ENCODE results near the gene LAMP2.
"Not testable (repeated sequence)": the region's sequence is repeated elsewhere in the genome, so short reads cannot be mapped to it uniquely, and the experiment has no call there.

LAMP2 gene

DNA sequence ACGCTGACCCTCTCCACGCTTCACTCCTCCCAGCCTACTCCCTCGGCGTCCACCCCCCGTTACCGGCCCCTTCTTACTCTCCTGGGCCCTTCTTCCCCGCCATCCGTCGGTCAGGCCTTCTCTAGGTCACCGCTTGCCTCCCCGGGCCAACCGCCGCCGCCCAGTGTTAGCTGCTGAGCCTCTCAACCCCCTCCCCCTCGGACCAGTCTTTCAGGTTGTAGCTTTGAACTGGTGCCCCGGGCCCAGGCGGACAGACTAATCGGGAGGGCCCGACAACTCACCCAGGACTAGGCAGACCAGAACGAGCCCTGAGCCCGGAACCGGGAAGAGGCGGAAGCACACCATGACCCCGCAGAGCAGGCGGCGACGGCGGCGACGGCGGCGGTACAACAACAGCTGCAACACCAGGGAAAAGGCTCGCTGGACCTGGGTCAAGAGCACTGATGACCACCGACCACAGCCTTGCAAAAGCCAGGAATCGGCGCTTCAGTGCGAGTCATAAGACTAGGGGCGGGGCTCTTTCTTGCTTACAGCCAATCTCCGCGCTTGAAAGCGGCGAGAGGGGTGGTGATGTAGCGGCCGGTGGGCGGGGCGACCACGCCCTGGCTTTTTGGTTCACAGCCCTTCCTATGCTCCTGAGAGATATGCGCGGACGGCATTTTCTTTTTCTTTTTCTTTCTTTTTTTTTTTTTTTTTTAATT, at the start of gene LAMP2:
LAMP2 (minus strand) TSS at position 472 of the 701 bp plus-strand sequence; CDS start at position 345, 127 bp downstream.
- FAIRE-seq: peak; percentile 74
- peak; percentile 75 for DNase-seq (ENCODE audit: low spot score)

- FAIRE-seq: no peak
- DNase-seq (ENCODE audit: low spot score): peak; percentile 19
Measured at GRCh38 chrX:120517936-120518335, 48.8 kb upstream of the LAMP2 start.

- DNase-seq (ENCODE audit: low spot score): peak; percentile 28
- no peak for FAIRE-seq
Measured at GRCh38 chrX:120514236-120514635, 45.1 kb upstream of the LAMP2 start.

GRCh38 chrX:120512627-120513026, 43.5 kb upstream of the LAMP2 start:
- FAIRE-seq (no peak), DNase-seq (ENCODE audit: low spot score) (no peak)

DNA sequence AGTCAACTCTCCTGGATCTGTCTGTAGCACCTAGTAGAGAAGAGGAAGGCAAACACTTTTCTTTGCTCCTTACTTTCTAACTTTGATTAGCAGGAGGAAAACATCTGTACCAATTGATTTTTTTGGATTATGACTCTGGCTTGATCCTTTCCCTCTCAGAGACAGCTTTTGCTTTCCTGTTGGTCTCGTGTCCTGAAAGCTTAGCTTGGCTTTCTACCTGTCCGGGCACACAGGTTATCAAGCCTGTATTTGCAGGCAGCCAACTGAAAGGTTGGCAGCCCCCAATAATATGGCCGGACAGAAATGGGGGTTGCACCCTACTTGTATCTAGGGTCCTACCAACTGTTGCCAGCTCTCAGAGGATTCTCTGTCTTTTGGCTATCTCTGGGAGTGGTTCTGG, 43.1 kb upstream of the LAMP2 start:
- FAIRE-seq (no peak), DNase-seq (ENCODE audit: low spot score) (no peak)

GRCh38 chrX:120504569-120504968, 35.5 kb upstream of the LAMP2 start:
- no peak for FAIRE-seq
- no peak for DNase-seq (ENCODE audit: low spot score)

- FAIRE-seq (no peak), DNase-seq (ENCODE audit: low spot score) (no peak)
Measured at GRCh38 chrX:120499301-120500072, 30.4 kb upstream of the LAMP2 start.

DNA sequence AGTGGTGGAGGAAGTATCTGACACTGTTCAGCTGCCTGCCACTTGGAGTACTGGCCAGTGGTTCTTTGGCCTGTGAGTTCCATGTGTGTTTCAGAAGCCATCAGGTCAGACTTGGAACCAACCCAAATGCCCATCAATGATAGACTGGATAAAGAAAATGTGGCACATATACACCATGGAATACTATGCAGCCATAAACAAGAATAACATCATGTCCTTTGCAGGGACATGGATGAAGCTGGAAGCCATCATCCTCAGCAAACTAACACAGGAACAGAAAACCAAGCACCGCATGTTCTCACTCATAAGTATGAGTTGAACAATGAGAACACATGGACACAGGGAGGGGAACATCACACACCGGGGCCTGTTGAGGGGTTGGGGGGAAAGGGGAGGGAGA, 21.0 kb upstream of the LAMP2 start:
- FAIRE-seq: not testable (repeated sequence)

GRCh38 chrX:120486786-120487185, 17.7 kb upstream of the LAMP2 start:
- FAIRE-seq: no peak
- DNase-seq (ENCODE audit: low spot score): no peak

More for the DNA sequence above, 21.0 kb upstream of the LAMP2 start:
- not testable (repeated sequence) for DNase-seq (ENCODE audit: low spot score)

DNA sequence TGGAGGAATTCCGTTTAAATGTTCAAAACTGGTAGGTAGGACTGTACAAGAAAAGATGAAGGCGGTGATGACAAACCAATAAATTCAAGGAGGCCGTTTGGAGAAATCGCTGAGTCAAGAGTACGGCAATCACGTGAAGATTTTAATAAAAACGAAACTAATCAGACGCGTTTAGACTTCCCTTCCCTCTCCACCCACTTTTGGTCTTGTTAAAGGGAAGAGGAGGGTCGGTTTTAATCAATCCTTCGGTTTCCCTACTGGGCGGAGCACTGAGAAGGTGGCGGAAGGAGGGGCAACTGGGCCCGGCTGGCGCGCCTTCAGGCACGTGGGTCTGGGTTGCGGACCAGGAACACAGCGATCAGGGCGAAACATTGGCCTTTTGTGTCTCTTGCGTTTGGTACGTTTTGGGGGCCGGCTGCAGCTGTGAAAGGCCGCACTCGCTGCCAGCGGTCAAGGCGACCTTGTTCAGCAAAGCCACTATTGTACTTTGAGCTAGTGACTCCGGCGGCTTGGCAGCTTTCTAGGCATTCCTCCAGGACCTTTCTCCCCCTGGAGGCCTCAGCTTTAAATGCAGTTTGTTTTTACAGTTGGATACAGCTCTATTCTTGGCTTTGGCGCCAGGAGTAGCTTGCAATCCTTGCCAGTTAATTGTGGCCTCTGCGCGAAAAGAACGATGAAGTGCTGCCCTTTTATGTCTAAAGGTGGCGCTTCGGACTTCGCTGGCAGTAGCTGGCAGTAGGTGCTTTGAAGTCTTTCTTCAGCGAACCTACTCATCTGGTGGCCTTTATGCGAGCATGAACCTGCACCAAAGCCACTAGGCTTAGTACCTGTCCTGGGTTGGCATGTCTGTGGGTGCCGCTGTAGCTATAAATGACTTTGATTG, 16.8 kb upstream of the LAMP2 start:
- DNase-seq (ENCODE audit: low spot score) (peak; percentile 61), FAIRE-seq (peak; percentile 42)

- FAIRE-seq (no peak), DNase-seq (ENCODE audit: low spot score) (no peak)
Measured at GRCh38 chrX:120485315-120485637, 16.2 kb upstream of the LAMP2 start.

- FAIRE-seq (no peak), DNase-seq (ENCODE audit: low spot score) (peak; percentile 44)
Measured at GRCh38 chrX:120477453-120477852, 8.4 kb upstream of the LAMP2 start.

GRCh38 chrX:120476714-120477113, 7.6 kb upstream of the LAMP2 start:
- DNase-seq (ENCODE audit: low spot score): no peak
- no peak for FAIRE-seq

- not testable (repeated sequence) for DNase-seq (ENCODE audit: low spot score)
- FAIRE-seq: peak; percentile 82
Measured at GRCh38 chrX:120475447-120475846, 6.4 kb upstream of the LAMP2 start.

GRCh38 chrX:120474085-120474484, 5.0 kb upstream of the LAMP2 start:
- DNase-seq (ENCODE audit: low spot score) (no peak), FAIRE-seq (no peak)

DNA sequence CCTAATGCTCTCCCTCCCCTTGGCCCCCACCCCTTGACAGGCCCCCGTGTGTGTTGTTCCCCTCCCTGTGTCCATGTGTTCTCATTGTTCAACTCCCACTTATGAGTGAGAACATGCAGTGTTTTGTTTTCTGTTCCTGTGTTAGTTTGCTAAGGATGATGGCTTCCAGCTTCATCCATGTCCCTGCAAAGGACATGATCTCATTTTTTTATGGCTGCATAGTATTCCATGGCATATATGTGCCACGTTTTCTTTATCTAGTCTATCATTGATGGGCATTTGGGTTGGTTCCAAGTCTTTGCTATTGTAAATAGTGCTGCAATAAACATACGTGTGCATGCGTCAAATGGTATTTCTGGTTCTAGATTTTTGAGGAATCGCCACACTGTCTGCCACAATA, 561 bp upstream of the LAMP2 start:
- FAIRE-seq; DNase-seq (ENCODE audit: low spot score): not testable (repeated sequence)

DNA sequence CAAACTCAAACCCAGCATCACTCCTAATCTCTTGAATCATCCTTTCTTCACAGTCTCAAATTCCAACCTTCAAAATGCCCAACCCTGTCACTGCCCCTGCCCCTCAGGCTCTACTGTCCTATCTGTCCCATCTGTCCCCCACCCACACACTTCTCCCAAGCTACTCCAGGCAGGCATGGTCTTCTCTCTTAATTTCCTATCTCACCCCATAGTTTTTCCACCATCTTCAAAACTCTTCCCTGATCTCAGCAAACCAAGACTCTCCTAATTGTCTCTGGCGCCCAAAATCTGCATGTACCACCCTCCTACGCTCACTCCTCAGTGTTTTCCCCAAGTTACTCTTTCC, 644 bp downstream of the LAMP2 start:
- no peak for FAIRE-seq

GRCh38 chrX:120468071-120468470, 1.0 kb downstream of the LAMP2 start:
- DNase-seq (ENCODE audit: low spot score) (no peak), FAIRE-seq (no peak)

More for the DNA sequence above, 644 bp downstream of the LAMP2 start:
- DNase-seq (ENCODE audit: low spot score): no peak

- DNase-seq (ENCODE audit: low spot score) (no peak), FAIRE-seq (no peak)
Measured at GRCh38 chrX:120464411-120464810, 4.7 kb downstream of the LAMP2 start.

GRCh38 chrX:120463241-120463640, 5.9 kb downstream of the LAMP2 start:
- no peak for FAIRE-seq
- no peak for DNase-seq (ENCODE audit: low spot score)

- FAIRE-seq (no peak), DNase-seq (ENCODE audit: low spot score) (no peak)
Measured at GRCh38 chrX:120462370-120462769, 6.7 kb downstream of the LAMP2 start.

DNA sequence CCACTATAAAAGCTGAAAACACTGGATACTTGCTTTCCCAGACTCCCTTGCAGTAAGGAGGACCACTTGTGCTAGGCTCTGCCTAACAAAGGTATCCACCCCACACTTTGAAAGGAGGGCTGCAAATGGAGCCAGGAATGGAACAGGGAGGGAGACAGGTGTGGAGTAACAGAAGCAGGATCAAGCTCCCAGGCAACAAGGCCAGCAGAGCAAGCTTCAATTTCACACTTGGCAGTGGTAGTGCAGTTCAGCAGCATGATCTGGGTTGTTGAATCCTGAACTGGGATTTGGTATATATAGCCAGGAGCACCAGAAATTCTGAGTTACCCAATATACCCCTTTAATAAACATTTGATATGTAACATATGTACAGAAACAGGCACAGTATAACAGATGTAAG, 9.8 kb downstream of the LAMP2 start:
- DNase-seq (ENCODE audit: low spot score) (no peak), FAIRE-seq (no peak)
